ENCODE measurements around the gene SNAPC4.

Gene SNAPC4

DNA sequence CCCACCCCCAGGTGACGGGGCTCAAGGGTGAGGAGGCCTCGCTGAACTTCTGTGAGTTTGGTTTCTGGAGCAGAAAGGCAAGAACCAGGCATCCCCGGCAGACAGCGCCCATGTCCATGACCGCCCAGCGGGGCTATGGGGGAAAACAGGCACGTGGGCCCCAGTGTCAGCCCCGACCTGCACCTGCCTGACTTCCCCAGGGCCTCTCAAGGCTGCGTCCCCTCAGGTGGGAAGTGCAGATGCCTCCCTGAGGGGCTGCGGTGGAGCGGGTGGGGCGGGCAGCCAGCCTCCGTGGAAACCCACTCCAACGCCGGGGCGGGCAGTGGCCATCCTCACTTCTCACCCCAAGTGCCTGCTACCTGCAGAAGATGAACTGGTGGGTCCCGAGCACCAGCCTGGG, 19.6 kb downstream of the SNAPC4 start:
- Histone ChIP-seq H3K27ac (ENCODE audit: poor library complexity, severe bottlenecking) (no peak overlapping the region), H3K27me3 (ENCODE audit: insufficient read depth, poor library complexity, severe bottlenecking) (no peaks in the 10 kb centered on the region), H3K36me3 (ENCODE audit: low read depth) (peaks cover 20% of the 10 kb centered on the region; the same call in 1 of the 2 replicates), H3K9me3 (ENCODE audit: severe bottlenecking) (no peaks in the 10 kb centered on the region), H3K4me3 (ENCODE audit: severe bottlenecking) (no peak overlapping the region), H3K4me1 (ENCODE audit: insufficient read depth, poor library complexity, severe bottlenecking) (no peaks in the 10 kb centered on the region)
- ATAC-seq (ENCODE audit: low read depth) (no peak), DNase-seq (ENCODE audit: low spot score) (no peak)
- TF ChIP-seq, protein P1, sequence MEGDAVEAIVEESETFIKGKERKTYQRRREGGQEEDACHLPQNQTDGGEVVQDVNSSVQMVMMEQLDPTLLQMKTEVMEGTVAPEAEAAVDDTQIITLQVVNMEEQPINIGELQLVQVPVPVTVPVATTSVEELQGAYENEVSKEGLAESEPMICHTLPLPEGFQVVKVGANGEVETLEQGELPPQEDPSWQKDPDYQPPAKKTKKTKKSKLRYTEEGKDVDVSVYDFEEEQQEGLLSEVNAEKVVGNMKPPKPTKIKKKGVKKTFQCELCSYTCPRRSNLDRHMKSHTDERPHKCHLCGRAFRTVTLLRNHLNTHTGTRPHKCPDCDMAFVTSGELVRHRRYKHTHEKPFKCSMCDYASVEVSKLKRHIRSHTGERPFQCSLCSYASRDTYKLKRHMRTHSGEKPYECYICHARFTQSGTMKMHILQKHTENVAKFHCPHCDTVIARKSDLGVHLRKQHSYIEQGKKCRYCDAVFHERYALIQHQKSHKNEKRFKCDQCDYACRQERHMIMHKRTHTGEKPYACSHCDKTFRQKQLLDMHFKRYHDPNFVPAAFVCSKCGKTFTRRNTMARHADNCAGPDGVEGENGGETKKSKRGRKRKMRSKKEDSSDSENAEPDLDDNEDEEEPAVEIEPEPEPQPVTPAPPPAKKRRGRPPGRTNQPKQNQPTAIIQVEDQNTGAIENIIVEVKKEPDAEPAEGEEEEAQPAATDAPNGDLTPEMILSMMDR (IDR thresholded peaks at IDR 0.05; ENCODE audit: poor library complexity, severe bottlenecking), result no peak

DNA sequence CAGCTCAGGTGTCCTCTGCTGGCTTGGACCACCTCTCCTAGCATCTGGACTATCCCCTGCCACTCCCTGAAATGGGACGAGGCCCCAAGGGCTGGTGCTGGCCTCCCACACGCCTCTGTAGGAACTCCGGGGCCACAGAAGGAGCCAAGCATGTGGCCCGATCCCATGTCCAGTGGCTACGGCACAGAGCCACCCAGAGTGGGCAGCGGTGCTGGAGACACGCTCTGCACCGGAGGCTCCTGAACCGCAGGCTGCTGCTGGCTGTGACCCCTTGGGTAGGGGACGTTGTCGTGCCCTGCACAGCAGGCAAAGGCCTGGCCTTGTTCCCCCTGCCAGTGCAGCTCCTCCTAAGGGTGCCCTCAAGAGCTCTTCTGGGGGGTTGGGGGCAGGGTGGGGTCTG, 20.1 kb downstream of the SNAPC4 start:
- ATAC-seq (ENCODE audit: low read depth) (no peak), DNase-seq (ENCODE audit: low spot score) (no peak)
- Histone ChIP-seq H3K36me3 (ENCODE audit: low read depth) (peaks cover 18% of the 10 kb centered on the region; the same call in 1 of the 2 replicates), H3K27me3 (ENCODE audit: insufficient read depth, poor library complexity, severe bottlenecking) (no peaks in the 10 kb centered on the region), H3K4me1 (ENCODE audit: insufficient read depth, poor library complexity, severe bottlenecking) (no peaks in the 10 kb centered on the region), H3K27ac (ENCODE audit: poor library complexity, severe bottlenecking) (no peak overlapping the region), H3K9me3 (ENCODE audit: severe bottlenecking) (no peaks in the 10 kb centered on the region), H3K4me3 (ENCODE audit: severe bottlenecking) (no peak overlapping the region)
- TF ChIP-seq, protein P1 (IDR thresholded peaks at IDR 0.05; ENCODE audit: poor library complexity, severe bottlenecking), result no peak

DNA sequence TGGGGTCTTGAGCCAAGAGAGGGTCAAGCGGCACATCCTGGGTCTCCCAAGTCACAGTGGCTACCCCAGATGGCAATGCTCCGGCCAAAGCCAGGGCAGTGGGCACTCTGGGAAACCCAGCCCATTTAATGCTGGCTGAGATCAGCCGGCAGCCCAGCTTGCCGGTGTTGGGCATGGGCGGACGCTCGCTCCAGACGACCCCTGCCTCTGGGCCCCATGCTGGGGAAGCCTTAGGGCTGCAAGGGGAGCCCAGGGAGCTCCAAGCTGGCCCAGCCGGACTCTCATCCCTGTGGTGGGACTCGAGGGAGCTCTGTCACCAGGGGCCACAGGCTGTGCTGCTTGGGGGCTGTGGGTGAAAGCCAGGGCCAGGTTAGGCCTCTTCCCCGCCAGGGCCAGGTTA, 20.6 kb downstream of the SNAPC4 start:
- no peaks in the 10 kb centered on the region for H3K27me3 ChIP-seq (ENCODE audit: insufficient read depth, poor library complexity, severe bottlenecking)
- H3K4me1 ChIP-seq (ENCODE audit: insufficient read depth, poor library complexity, severe bottlenecking), result no peaks in the 10 kb centered on the region
- H3K4me3 ChIP-seq (ENCODE audit: severe bottlenecking), result no peak overlapping the region
- no peak overlapping the region for H3K27ac ChIP-seq (ENCODE audit: poor library complexity, severe bottlenecking)
- ATAC-seq (ENCODE audit: low read depth), result no peak
- H3K36me3 ChIP-seq (ENCODE audit: low read depth), result peaks cover 14% of the 10 kb centered on the region; the same call in 1 of the 2 replicates
- no peaks in the 10 kb centered on the region for H3K9me3 ChIP-seq (ENCODE audit: severe bottlenecking)
- DNase-seq (ENCODE audit: low spot score), result no peak
- TF ChIP-seq, protein P1 (IDR thresholded peaks at IDR 0.05; ENCODE audit: poor library complexity, severe bottlenecking), result no peak

DNA sequence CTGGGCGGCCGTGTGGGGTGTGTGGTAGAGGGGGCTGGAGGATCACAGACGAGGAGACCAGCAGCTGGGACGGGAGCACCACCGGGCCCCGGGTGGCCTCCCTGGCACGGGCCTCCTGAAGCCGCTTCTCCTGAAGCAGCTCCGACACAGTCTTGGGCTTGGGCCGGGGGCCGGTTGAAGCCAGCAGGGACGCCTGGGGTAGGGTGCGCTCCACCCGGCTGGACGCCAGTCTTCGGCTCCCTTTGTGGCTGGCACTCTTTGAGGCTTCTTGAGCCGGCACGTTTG, 21.0 kb downstream of the SNAPC4 start:
- Histone ChIP-seq H3K4me1 (ENCODE audit: insufficient read depth, poor library complexity, severe bottlenecking) (no peaks in the 10 kb centered on the region), H3K27me3 (ENCODE audit: insufficient read depth, poor library complexity, severe bottlenecking) (no peaks in the 10 kb centered on the region), H3K36me3 (ENCODE audit: low read depth) (peaks cover 11% of the 10 kb centered on the region; the same call in 1 of the 2 replicates), H3K9me3 (ENCODE audit: severe bottlenecking) (no peaks in the 10 kb centered on the region), H3K4me3 (ENCODE audit: severe bottlenecking) (no peak overlapping the region), H3K27ac (ENCODE audit: poor library complexity, severe bottlenecking) (no peak overlapping the region)
- no peak for ATAC-seq (ENCODE audit: low read depth)
- TF ChIP-seq, protein P1 (IDR thresholded peaks at IDR 0.05; ENCODE audit: poor library complexity, severe bottlenecking), result no peak
- DNase-seq (ENCODE audit: low spot score), result no peak

DNA sequence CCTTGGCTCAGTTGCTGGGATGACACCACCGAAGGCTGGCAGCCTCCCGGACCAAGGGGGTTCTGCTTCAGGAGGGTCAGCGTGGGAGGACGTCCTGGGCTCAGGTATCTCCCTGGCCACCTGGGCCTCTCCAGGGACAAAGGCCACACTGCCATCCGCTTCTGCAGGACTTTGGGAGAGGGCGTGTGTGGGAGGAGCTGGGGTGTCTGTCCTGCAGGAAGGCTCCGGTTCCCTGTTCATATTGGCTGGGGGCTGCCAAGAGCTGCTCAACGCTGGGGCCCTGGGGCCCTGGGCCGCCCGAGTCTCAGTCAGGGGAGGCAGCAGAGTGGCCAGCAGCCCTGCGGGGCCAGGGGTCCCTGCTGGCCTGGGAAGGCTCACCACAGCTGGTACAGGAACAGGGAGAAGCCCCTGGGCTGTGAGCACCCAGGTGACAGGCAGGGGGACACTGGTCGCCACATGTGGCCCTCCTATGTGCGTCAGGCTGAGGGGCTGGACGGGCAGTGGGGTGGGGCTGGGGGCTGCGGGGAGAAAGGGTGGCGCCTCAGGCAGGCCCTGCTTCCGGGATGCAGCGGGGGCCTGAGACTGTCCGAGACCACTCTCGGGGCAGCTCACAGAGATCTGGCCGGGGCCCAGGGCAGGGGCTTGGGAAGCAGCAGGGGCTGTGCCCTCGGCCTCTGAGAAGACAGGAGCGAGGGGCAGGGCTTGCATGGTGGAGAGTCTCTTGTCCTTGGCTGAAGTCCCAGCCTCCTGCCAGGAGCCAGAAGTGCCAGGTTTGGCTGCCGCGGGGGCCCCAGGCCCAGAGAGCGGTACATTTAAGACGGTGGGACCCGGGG, 21.6 kb downstream of the SNAPC4 start:
- H3K27me3 ChIP-seq (ENCODE audit: insufficient read depth, poor library complexity, severe bottlenecking), result no peaks in the 10 kb centered on the region
- no peak for ATAC-seq (ENCODE audit: low read depth)
- no peaks in the 10 kb centered on the region for H3K9me3 ChIP-seq (ENCODE audit: severe bottlenecking)
- TF ChIP-seq, protein P1 (IDR thresholded peaks at IDR 0.05; ENCODE audit: poor library complexity, severe bottlenecking), result no peak
- no peak for DNase-seq (ENCODE audit: low spot score)
- no peak overlapping the region for H3K4me3 ChIP-seq (ENCODE audit: severe bottlenecking)
- H3K4me1 ChIP-seq (ENCODE audit: insufficient read depth, poor library complexity, severe bottlenecking), result no peaks in the 10 kb centered on the region
- 0 out of 2 replicates have a peak, but pooled peaks cover 11% of the 10 kb centered on the region for H3K36me3 ChIP-seq (ENCODE audit: low read depth)
- H3K27ac ChIP-seq (ENCODE audit: poor library complexity, severe bottlenecking), result no peak overlapping the region

Measured in RWPE2 (cell line).